Spleen (tissue), 7 donors: ENCODE results near the gene LEKR1.

Source experiments
- POLR2A ChIP-seq, 3 donors: fragments of 450-650 bp; IDR thresholded peaks; one replicate each; pipeline ENCODE4 v1.5.1; 2017; ENCODE audit warnings: antibody characterized with exemption in 3 of 3, mild to moderate bottlenecking in 1 of 3
- POLR2AphosphoS5 ChIP-seq, 3 donors: sonication (generic); formaldehyde crosslinking; IDR thresholded peaks; one replicate each; pipeline ENCODE4 v1.5.1; 2017; ENCODE audit warnings: antibody characterized with exemption in 3 of 3
- TF ChIP-seq, protein P1 (sequence below), 11 experiments: fragments of 200-600 bp in 7 of 11; fragments of 450-650 bp in 4 of 11; sonication (generic) in 4 of 11; IDR thresholded peaks in 8 of 11; conservative IDR thresholded peaks in 3 of 11; 1 replicate in 7 of 11; 2 replicates in 4 of 11; pipeline versions ENCODE4 v1.4.0 to v1.8.0; 2016 to 2021; ENCODE audit warnings: antibody characterized with exemption in 11 of 11, inconsistent platforms in 4 of 11, mild to moderate bottlenecking in 1 of 11
- donor health status: DM: no; HTN: no; CAD: no; lungs with moderate emphysema.
- donor health status: DM: no; HTN: no; CAD: no.
- donor health status: DM: no; HTN: no; CAD: no.

DNA sequence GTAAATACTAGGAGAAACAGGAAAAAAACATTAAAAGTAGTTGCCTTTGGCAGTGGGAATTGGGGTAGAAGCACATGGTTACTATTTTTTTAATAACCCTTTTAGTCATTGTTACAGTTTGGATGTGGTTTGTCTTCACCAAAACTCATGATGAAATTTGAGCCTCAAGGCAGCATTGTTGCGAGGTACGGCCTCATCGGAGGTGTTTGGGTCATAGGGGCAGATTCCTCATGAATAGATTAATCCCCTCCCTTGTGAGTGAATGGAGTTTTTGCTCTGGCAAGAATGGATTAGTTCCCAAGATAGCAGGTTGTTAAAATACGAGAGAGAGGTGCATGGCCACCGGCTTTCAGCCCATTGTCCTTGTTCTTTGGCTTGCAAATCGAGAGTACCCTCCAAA lies 92.6 kb downstream of the LEKR1 start:
- no peak for TF ChIP-seq POLR2A (IDR thresholded peaks at IDR 0.05)
- TF ChIP-seq, protein P1, sequence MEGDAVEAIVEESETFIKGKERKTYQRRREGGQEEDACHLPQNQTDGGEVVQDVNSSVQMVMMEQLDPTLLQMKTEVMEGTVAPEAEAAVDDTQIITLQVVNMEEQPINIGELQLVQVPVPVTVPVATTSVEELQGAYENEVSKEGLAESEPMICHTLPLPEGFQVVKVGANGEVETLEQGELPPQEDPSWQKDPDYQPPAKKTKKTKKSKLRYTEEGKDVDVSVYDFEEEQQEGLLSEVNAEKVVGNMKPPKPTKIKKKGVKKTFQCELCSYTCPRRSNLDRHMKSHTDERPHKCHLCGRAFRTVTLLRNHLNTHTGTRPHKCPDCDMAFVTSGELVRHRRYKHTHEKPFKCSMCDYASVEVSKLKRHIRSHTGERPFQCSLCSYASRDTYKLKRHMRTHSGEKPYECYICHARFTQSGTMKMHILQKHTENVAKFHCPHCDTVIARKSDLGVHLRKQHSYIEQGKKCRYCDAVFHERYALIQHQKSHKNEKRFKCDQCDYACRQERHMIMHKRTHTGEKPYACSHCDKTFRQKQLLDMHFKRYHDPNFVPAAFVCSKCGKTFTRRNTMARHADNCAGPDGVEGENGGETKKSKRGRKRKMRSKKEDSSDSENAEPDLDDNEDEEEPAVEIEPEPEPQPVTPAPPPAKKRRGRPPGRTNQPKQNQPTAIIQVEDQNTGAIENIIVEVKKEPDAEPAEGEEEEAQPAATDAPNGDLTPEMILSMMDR (IDR thresholded peaks at IDR 0.05 in 8 of 11, conservative IDR thresholded peaks at IDR 0.05 in 3 of 11): no peak
- TF ChIP-seq POLR2AphosphoS5 (IDR thresholded peaks at IDR 0.05): no peak
